Stomach (tissue), 4 donors: Measurements from ENCODE around the gene FGF12.

Experiments
- POLR2AphosphoS5 ChIP-seq, 3 donors: sonication (generic); formaldehyde crosslinking; IDR thresholded peaks; one replicate each; pipeline ENCODE4 v1.6.1; 2016; ENCODE audit warnings: antibody characterized with exemption in 3 of 3
- TF ChIP-seq, protein P1 (sequence below), 7 experiments: fragments of 450-650 bp in 4 of 7; fragments of 200-600 bp in 3 of 7; sonication (generic) in 3 of 7; IDR thresholded peaks; one replicate each; pipeline ENCODE4 v1.5.1; 2016 to 2019; ENCODE audit warnings: antibody characterized with exemption in 7 of 7, control low read depth in 2 of 7, mild to moderate bottlenecking in 1 of 7

DNA sequence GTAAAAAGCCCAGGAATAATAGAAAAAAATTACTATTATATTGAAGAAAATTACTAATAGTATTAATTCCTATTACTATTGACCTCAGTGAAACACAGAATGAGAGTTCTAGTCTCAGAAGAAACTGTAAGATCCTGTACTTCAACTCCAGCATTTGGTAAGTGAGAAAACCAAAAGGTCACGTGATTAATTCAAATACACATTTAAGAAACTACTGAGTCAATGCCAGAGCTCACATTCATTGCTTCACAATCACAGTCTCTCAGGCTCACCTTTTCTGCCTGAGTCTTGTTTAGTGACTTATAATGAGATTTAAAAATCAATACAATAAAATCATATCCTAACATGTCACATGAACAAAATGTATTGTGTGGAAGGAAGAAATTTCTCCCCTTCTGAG, 556.1 kb downstream of the FGF12 start:
- TF ChIP-seq, protein P1, sequence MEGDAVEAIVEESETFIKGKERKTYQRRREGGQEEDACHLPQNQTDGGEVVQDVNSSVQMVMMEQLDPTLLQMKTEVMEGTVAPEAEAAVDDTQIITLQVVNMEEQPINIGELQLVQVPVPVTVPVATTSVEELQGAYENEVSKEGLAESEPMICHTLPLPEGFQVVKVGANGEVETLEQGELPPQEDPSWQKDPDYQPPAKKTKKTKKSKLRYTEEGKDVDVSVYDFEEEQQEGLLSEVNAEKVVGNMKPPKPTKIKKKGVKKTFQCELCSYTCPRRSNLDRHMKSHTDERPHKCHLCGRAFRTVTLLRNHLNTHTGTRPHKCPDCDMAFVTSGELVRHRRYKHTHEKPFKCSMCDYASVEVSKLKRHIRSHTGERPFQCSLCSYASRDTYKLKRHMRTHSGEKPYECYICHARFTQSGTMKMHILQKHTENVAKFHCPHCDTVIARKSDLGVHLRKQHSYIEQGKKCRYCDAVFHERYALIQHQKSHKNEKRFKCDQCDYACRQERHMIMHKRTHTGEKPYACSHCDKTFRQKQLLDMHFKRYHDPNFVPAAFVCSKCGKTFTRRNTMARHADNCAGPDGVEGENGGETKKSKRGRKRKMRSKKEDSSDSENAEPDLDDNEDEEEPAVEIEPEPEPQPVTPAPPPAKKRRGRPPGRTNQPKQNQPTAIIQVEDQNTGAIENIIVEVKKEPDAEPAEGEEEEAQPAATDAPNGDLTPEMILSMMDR (IDR thresholded peaks at IDR 0.05): no peak
- no peak for TF ChIP-seq POLR2AphosphoS5 (IDR thresholded peaks at IDR 0.05)
